Mesenchymal stem cell (in vitro differentiated cells and primary cell): Measurements from ENCODE around the gene SLC10A2.

Source experiments
- DNase-seq: peaks from one replicate; pipeline ENCODE4 v3.0.0-alpha.2; 2013
- H2AFZ ChIP-seq: one replicate; pipeline ENCODE4 v1.6.1; 2013; ENCODE audit warnings: low read depth, mild to moderate bottlenecking, control low read depth, inconsistent platforms, low read length, moderate library complexity
- H2AK5ac ChIP-seq: 2 replicates; pipeline ENCODE4 v1.6.1; 2013; ENCODE audit warnings: low read length, moderate library complexity, mild to moderate bottlenecking, inconsistent platforms; ENCODE audit not compliant: severe bottlenecking
- H2BK120ac ChIP-seq: one replicate; pipeline ENCODE4 v1.6.1; 2013; ENCODE audit warnings: low read depth, mild to moderate bottlenecking, inconsistent platforms, low read length, moderate library complexity
- H2BK12ac ChIP-seq, 2 experiments: one replicate each; pipeline ENCODE4 v1.6.1; 2013; ENCODE audit warnings: inconsistent platforms in 2 of 2, low read length in 2 of 2, mild to moderate bottlenecking in 2 of 2, moderate library complexity in 2 of 2, control low read depth in 1 of 2
- H2BK15ac ChIP-seq: one replicate; pipeline ENCODE4 v1.6.1; 2013; ENCODE audit warnings: mild to moderate bottlenecking, low read depth, inconsistent platforms; ENCODE audit not compliant: poor library complexity, severe bottlenecking
- H2BK5ac ChIP-seq: 2 replicates; pipeline ENCODE4 v1.6.1; 2013; ENCODE audit warnings: low read depth, mild to moderate bottlenecking, low read length, control low read depth, inconsistent platforms; ENCODE audit not compliant: poor library complexity, severe bottlenecking
- H3K14ac ChIP-seq, 2 experiments: one replicate each; pipeline ENCODE4 v1.6.1; 2013; ENCODE audit warnings: inconsistent platforms in 2 of 2, low read length in 2 of 2, control low read depth in 1 of 2, mild to moderate bottlenecking in 1 of 2, moderate library complexity in 1 of 2
- H3K18ac ChIP-seq, 2 experiments: one replicate each; pipeline ENCODE4 v1.6.1; 2013; ENCODE audit warnings: inconsistent platforms in 2 of 2, low read length in 2 of 2, control low read depth in 1 of 2, low read depth in 1 of 2, mild to moderate bottlenecking in 1 of 2
- H3K23ac ChIP-seq, 2 experiments: one replicate each; pipeline ENCODE4 v1.6.1; 2013; ENCODE audit warnings: inconsistent platforms in 2 of 2, low read length in 2 of 2, mild to moderate bottlenecking in 2 of 2, moderate library complexity in 2 of 2, control low read depth in 1 of 2
- H3K27ac ChIP-seq: 2 replicates; pipeline ENCODE4 v1.5.1; 2013; ENCODE audit warnings: mild to moderate bottlenecking, moderate library complexity, low read length, control low read depth, inconsistent platforms; ENCODE audit not compliant: poor library complexity, severe bottlenecking
- H3K27me3 ChIP-seq, 2 experiments: 2 replicates each; pipeline versions ENCODE4 v1.6.1 to v1.7.0; 2013; ENCODE audit warnings: low read length in 2 of 2, mild to moderate bottlenecking in 2 of 2, moderate library complexity in 2 of 2, control low read depth in 1 of 2, inconsistent platforms in 1 of 2; ENCODE audit not compliant: control insufficient read depth in 1 of 2, insufficient read depth in 1 of 2
- H3K36me3 ChIP-seq, 2 experiments: 2 replicates each; pipeline versions ENCODE4 v1.6.1 to v1.7.0; 2013; ENCODE audit warnings: low read length in 2 of 2, control low read depth in 1 of 2, inconsistent platforms in 1 of 2, low read depth in 1 of 2, mild to moderate bottlenecking in 1 of 2; ENCODE audit not compliant: insufficient read depth in 2 of 2, control insufficient read depth in 1 of 2
- H3K4ac ChIP-seq, 2 experiments: one replicate each; pipeline ENCODE4 v1.6.1; 2013; ENCODE audit warnings: inconsistent platforms in 2 of 2, low read length in 2 of 2, mild to moderate bottlenecking in 2 of 2, moderate library complexity in 2 of 2, control low read depth in 1 of 2, low read depth in 1 of 2
- H3K4me1 ChIP-seq: 2 replicates; pipeline ENCODE4 v1.6.1; 2013; ENCODE audit warnings: low read depth, low read length, control low read depth; ENCODE audit not compliant: control insufficient read depth, insufficient read depth
- H3K4me2 ChIP-seq: 2 replicates; pipeline ENCODE4 v1.6.1; 2013; ENCODE audit warnings: low read length, mild to moderate bottlenecking, inconsistent platforms; ENCODE audit not compliant: poor library complexity, severe bottlenecking
- H3K4me3 ChIP-seq, 2 experiments: 2 replicates each; pipeline versions ENCODE4 v1.5.1 to v1.7.0; 2013; ENCODE audit warnings: low read length in 2 of 2, mild to moderate bottlenecking in 2 of 2, control low read depth in 1 of 2, low read depth in 1 of 2; ENCODE audit not compliant: insufficient read depth in 1 of 2
- H3K79me1 ChIP-seq: replicated peaks from 2 replicates; pipeline ENCODE4 v1.6.1; 2013; ENCODE audit warnings: mild to moderate bottlenecking, control low read depth, low read length, inconsistent platforms; ENCODE audit not compliant: poor library complexity, severe bottlenecking
- H3K9ac ChIP-seq: 2 replicates; pipeline ENCODE4 v1.7.0; 2013; ENCODE audit warnings: mild to moderate bottlenecking, low read length, moderate library complexity
- H3K9me3 ChIP-seq: 2 replicates; pipeline ENCODE4 v1.7.0; 2013; ENCODE audit warnings: mild to moderate bottlenecking, low read length; ENCODE audit not compliant: control insufficient read depth
- H4K8ac ChIP-seq: one replicate; pipeline ENCODE4 v1.6.1; 2013; ENCODE audit warnings: inconsistent platforms, mild to moderate bottlenecking, low read length, moderate library complexity
- H4K91ac ChIP-seq: one replicate; pipeline ENCODE4 v1.6.1; 2013; ENCODE audit warnings: mild to moderate bottlenecking, low read length, inconsistent platforms
- WGBS: methylation state at CpG from one replicate; pipeline ENCODE4 v1.1.7; 2013; ENCODE audit warnings: mixed read lengths; 5-methylcytosine and 5-hydroxymethylcytosine counted together

Gene SLC10A2

DNA sequence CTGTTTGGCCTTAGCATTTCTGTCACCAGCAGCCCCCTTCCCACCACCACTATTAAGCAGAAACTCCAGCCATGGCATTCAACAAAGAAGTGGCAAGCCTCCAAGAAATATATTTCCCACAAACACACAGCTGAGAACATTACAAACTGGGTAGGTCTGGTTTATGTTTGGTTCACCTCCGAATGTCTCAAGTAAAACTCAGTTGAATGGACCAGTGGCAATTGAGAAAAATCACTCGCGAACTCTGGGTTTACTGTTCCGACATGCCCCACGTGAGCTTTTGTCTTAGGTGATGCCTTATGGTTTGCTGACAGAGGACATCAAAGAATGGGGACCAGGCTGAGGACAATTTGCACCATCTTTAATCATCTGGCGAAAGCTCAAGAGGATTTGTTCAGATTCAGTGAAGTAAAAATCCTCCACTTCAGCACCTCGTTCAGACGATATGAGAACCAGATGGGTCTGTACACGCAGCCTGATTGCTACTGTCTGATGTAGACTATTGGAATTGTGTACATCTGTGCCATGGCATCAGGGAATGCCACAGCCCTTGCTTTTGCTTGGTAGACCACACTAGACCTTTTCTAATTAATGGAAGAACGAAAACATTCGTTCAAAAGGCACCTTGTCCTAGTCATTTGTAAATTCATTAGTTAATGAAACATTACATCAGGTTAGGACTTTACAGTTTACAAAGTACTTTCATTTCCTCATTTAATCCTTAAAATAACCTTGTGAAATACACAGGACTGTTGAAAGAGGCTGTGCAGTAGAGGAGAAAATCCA lies 59.4 kb downstream of the SLC10A2 start:
- Histone ChIP-seq H3K14ac (no peak overlapping the region), H3K9ac (no peak overlapping the region)
- WGBS = 90% methylated on average over 9 of the region's 11 CpGs

DNA sequence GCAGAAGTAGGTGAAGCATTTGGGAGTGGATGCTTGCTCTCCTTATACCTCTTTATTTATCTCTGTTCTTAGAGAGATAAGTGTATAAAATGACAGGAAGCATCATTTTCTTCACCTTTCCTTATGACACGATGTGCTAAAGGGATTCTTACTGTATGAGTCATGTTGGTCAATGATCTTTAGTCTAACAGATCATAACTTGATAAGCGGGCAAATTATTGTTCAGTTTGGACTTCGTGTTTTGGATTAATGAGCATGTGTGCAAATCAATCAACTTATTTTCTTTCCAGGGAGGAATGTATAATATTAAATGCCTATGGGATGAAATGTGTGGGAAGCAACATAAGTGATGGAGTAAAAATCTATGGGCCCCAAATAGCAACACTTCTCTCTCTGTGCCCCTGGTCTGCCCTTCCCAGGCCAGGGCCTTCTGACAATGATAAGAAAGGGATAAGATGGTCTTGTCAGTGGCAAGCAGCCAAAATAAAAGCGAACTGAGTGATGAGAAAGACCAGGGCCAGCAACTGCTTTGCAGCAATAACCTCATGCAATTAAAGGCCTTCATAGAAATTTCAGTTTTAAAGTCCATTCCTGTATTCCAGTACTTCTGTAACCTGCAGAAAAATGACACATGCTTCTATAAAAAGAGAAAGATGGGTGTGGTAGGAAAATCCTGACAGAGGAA lies 61.4 kb downstream of the SLC10A2 start:
- H2AFZ ChIP-seq = no peak overlapping the region
- H3K36me3 ChIP-seq = no peaks in the 10 kb centered on the region
- no peaks in the 10 kb centered on the region for H3K27me3 ChIP-seq
- H2BK120ac ChIP-seq = no peak overlapping the region
- no peak overlapping the region for H3K4me2 ChIP-seq
- H4K8ac ChIP-seq = no peak overlapping the region
- H2BK15ac ChIP-seq = no peak overlapping the region
- H4K91ac ChIP-seq = no peak overlapping the region
- H3K79me1 ChIP-seq = no peaks in the 10 kb centered on the region
- DNase-seq = no peak
- H3K4me1 ChIP-seq = no peaks in the 10 kb centered on the region
- H3K4me3 ChIP-seq = no peak overlapping the region
- no peak overlapping the region for H2AK5ac ChIP-seq
- WGBS = 55% methylated on average over 4 of the region's 4 CpGs
- no peak overlapping the region for H3K4ac ChIP-seq
- H3K18ac ChIP-seq = no peak overlapping the region
- H3K9ac ChIP-seq = no peak overlapping the region
- H3K23ac ChIP-seq = no peak overlapping the region
- no peak overlapping the region for H3K14ac ChIP-seq
- no peak overlapping the region for H2BK12ac ChIP-seq
- H3K9me3 ChIP-seq = no peaks in the 10 kb centered on the region
- H2BK5ac ChIP-seq = no peak overlapping the region
- H3K27ac ChIP-seq = no peak overlapping the region

More for the DNA sequence above, 59.4 kb downstream of the SLC10A2 start:
- H3K4me3 ChIP-seq = peak overlapping the region in 1 of 2 experiments; percentile 10
- no peaks in the 10 kb centered on the region for H3K9me3 ChIP-seq
- no peak overlapping the region for H2BK12ac ChIP-seq
- H3K36me3 ChIP-seq = no peaks in the 10 kb centered on the region
- no peaks in the 10 kb centered on the region for H3K4me1 ChIP-seq
- no peak overlapping the region for H2AFZ ChIP-seq
- H4K91ac ChIP-seq = no peak overlapping the region
- H3K23ac ChIP-seq = no peak overlapping the region
- H4K8ac ChIP-seq = no peak overlapping the region
- H3K79me1 ChIP-seq = no peaks in the 10 kb centered on the region
- H2BK15ac ChIP-seq = no peak overlapping the region
- DNase-seq = no peak
- no peak overlapping the region for H3K4me2 ChIP-seq
- no peak overlapping the region for H3K18ac ChIP-seq
- H3K27me3 ChIP-seq = no peaks in the 10 kb centered on the region
- H3K27ac ChIP-seq = no peak overlapping the region
- no peak overlapping the region for H3K4ac ChIP-seq
- no peak overlapping the region for H2BK5ac ChIP-seq
- H2AK5ac ChIP-seq = no peak overlapping the region
- no peak overlapping the region for H2BK120ac ChIP-seq

DNA sequence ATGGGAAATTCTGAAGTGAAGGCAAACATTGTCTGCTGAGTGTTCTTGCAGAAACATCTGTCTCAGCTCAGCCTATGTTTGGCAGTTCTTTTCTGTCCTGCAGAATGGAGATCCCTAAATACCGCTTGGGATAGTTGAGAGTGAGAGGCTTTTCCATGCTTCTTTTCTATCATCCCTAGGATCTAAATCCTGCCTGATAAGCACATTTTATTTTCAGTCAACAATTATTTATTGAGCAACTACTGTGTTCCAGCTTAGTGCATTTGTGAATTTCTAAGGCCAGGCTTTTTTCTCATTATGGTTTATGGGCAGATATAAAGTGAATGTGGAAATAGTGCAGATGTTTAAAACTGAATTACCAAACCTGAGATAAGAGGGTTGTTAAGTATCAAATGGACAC lies 62.6 kb downstream of the SLC10A2 start:
- Histone ChIP-seq H3K4me2 (no peak overlapping the region), H3K9ac (no peak overlapping the region)
- WGBS = no CpG with 5 or more reads among the region's 1 CpG

DNA sequence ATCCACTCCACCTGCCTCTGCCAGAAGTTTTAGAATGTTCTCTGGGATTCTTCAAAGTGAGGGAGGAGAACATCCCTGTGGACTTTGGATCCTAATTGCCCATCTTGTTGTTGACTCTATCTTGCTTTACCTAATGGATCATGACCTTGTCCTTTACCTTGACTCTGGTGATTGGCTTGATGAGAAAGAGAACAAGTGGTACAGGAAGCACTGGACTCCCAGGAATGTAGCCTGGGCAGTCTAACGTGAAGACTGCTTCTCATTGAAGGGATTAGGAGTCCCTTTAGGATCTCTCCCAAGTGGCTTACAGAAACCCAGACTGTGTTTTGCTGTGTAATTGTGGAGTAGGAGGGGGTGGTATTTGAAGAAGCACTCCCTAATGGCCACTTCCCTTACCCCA lies 63.9 kb downstream of the SLC10A2 start:
- no peak overlapping the region for H3K4me2 ChIP-seq
- H2BK120ac ChIP-seq = no peak overlapping the region
- no peak overlapping the region for H3K14ac ChIP-seq
- no peak overlapping the region for H2BK15ac ChIP-seq
- no peak overlapping the region for H2AK5ac ChIP-seq
- no peak overlapping the region for H3K9ac ChIP-seq
- H4K91ac ChIP-seq = no peak overlapping the region
- H3K27me3 ChIP-seq = no peaks in the 10 kb centered on the region
- no peak overlapping the region for H3K4me3 ChIP-seq
- DNase-seq = no peak
- no peaks in the 10 kb centered on the region for H3K79me1 ChIP-seq
- no peak overlapping the region for H4K8ac ChIP-seq
- peak overlapping the region in 1 of 2 experiments; percentile 46 for H3K23ac ChIP-seq
- H3K4ac ChIP-seq = no peak overlapping the region
- 56% methylated on average over 1 of the region's 1 CpG for WGBS
- H3K27ac ChIP-seq = no peak overlapping the region
- H3K4me1 ChIP-seq = no peaks in the 10 kb centered on the region
- no peaks in the 10 kb centered on the region for H3K9me3 ChIP-seq
- no peaks in the 10 kb centered on the region for H3K36me3 ChIP-seq
- no peak overlapping the region for H3K18ac ChIP-seq
- H2BK5ac ChIP-seq = no peak overlapping the region
- no peak overlapping the region for H2AFZ ChIP-seq
- H2BK12ac ChIP-seq = no peak overlapping the region

More for the DNA sequence above, 62.6 kb downstream of the SLC10A2 start:
- Histone ChIP-seq H3K14ac (no peak overlapping the region), H2BK120ac (no peak overlapping the region), H3K4ac (no peak overlapping the region), H3K36me3 (no peaks in the 10 kb centered on the region), H3K23ac (no peak overlapping the region), H3K27ac (no peak overlapping the region), H3K18ac (no peak overlapping the region), H2AFZ (no peak overlapping the region), H2BK5ac (no peak overlapping the region), H2BK12ac (no peak overlapping the region), H3K4me3 (no peak overlapping the region), H2AK5ac (no peak overlapping the region), H4K8ac (no peak overlapping the region), H3K27me3 (no peaks in the 10 kb centered on the region), H3K4me1 (no peaks in the 10 kb centered on the region), H4K91ac (no peak overlapping the region), H3K79me1 (no peaks in the 10 kb centered on the region), H3K9me3 (no peaks in the 10 kb centered on the region), H2BK15ac (no peak overlapping the region)
- DNase-seq = no peak
